MV-4-11 (cell line): ENCODE data around the gene ATP5MK.
A peak's percentile ranks its signal among the peaks of the same experiment; 100 is the strongest.
"Not testable (repeated sequence)": the region's sequence is repeated elsewhere in the genome, so short reads cannot be mapped to it uniquely, and the experiment has no call there.

Experiments
- DNase-seq: peaks from one replicate; lab custom pipeline; 2025; lab: John Stamatoyannopoulos, UW

ATP5MK gene

GRCh38 chr10:103396067-103396788 lies at the start of gene ATP5MK, which contains the start of gene PDCD11:
Gene ATP5MK (minus strand): TSS chr10:103396475. CDS start chr10:103392457, 4,018 bp downstream.
Gene PDCD11 (plus strand): TSS chr10:103396626. CDS start chr10:103398427, 1,801 bp downstream.
- peak; percentile 99 for DNase-seq

- no peak for DNase-seq
These were observed 49.1 kb upstream of the ATP5MK start for GRCh38 chr10:103445366-103445765.

GRCh38 chr10:103444478-103444877 lies 48.2 kb upstream of the ATP5MK start:
- no peak for DNase-seq

- DNase-seq: no peak
These were observed 47.4 kb upstream of the ATP5MK start for GRCh38 chr10:103443475-103444185.

GRCh38 chr10:103442031-103442461 lies 45.8 kb upstream of the ATP5MK start:
- DNase-seq: peak; percentile 84

- no peak for DNase-seq
These were observed 45.3 kb upstream of the ATP5MK start for GRCh38 chr10:103441611-103442010.

GRCh38 chr10:103441206-103441605 lies 44.9 kb upstream of the ATP5MK start:
- DNase-seq: no peak

- DNase-seq: no peak
These were observed 44.1 kb upstream of the ATP5MK start for GRCh38 chr10:103440416-103440815.

- no peak for DNase-seq
These were observed 43.5 kb upstream of the ATP5MK start for GRCh38 chr10:103439776-103440175.

GRCh38 chr10:103433858-103434257 lies 37.6 kb upstream of the ATP5MK start:
- peak; percentile 41 for DNase-seq

GRCh38 chr10:103431902-103432301 lies 35.6 kb upstream of the ATP5MK start:
- no peak for DNase-seq

- no peak for DNase-seq
These were observed 33.4 kb upstream of the ATP5MK start for GRCh38 chr10:103429647-103430046.

GRCh38 chr10:103428989-103429643 lies 32.8 kb upstream of the ATP5MK start:
- DNase-seq: no peak

GRCh38 chr10:103427866-103428265 lies 31.6 kb upstream of the ATP5MK start:
- DNase-seq: no peak

- no peak for DNase-seq
These were observed 27.5 kb upstream of the ATP5MK start for GRCh38 chr10:103423748-103424147.

- no peak for DNase-seq
These were observed 22.8 kb upstream of the ATP5MK start for GRCh38 chr10:103419101-103419500.

GRCh38 chr10:103417601-103418000 lies 21.3 kb upstream of the ATP5MK start:
- DNase-seq: no peak

GRCh38 chr10:103417148-103417469 lies 20.8 kb upstream of the ATP5MK start:
- not testable (repeated sequence) for DNase-seq

- peak; percentile 52 for DNase-seq
These were observed 20.3 kb upstream of the ATP5MK start for GRCh38 chr10:103416436-103417147.

- DNase-seq: no peak
These were observed 19.3 kb upstream of the ATP5MK start for GRCh38 chr10:103415581-103415980.

GRCh38 chr10:103413564-103413963 lies 17.3 kb upstream of the ATP5MK start:
- DNase-seq: no peak

GRCh38 chr10:103397191-103397825 lies 1.0 kb upstream of the ATP5MK start:
- peak; percentile 21 for DNase-seq
